GM23248 (cell line): ENCODE measurements around the gene ATP2B1.

ENCODE experiments used
- EZH2 ChIP-seq: fragments of 200-600 bp; sonication (generic); IDR thresholded peaks from 2 replicates; pipeline ENCODE4 v1.6.1; 2018; ENCODE audit warnings: antibody characterized with exemption, mild to moderate bottlenecking; ENCODE audit not compliant: insufficient read depth, poor library complexity, severe bottlenecking
- EZH2phosphoT487 ChIP-seq: fragments of 200-600 bp; sonication (generic); IDR thresholded peaks from 2 replicates; pipeline ENCODE4 v1.6.1; 2018; ENCODE audit warnings: antibody characterized with exemption, moderate library complexity, mild to moderate bottlenecking, low read depth; ENCODE audit not compliant: insufficient read depth

GRCh38 chr12:89565002-89565401 is 143.6 kb downstream of the ATP2B1 start:
- TF ChIP-seq EZH2 (no peak), EZH2phosphoT487 (no peak)
